ENCODE data around the gene TCF20.

The TCF20 gene

GRCh38 chr22:42277232-42277753, 6.8 kb upstream of the TCF20 start:
- H3K4me3 ChIP-seq (ENCODE audit: low read depth, low read length) = no peak overlapping the region
- no peak for DNase-seq (ENCODE audit: low read depth)
- TF ChIP-seq POLR2A (IDR thresholded peaks at IDR 0.05; ENCODE audit: extremely low read depth, insufficient read length) = no peak
- no peak for TF ChIP-seq MYC (IDR thresholded peaks at IDR 0.05; ENCODE audit: low read depth, low read length)
- no peak for TF ChIP-seq CTCF (IDR thresholded peaks at IDR 0.05; ENCODE audit: low read depth, low read length)
- TF ChIP-seq, protein P1, sequence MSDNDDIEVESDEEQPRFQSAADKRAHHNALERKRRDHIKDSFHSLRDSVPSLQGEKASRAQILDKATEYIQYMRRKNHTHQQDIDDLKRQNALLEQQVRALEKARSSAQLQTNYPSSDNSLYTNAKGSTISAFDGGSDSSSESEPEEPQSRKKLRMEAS (IDR thresholded peaks at IDR 0.05; ENCODE audit: low read depth, low read length) = no peak

DNA sequence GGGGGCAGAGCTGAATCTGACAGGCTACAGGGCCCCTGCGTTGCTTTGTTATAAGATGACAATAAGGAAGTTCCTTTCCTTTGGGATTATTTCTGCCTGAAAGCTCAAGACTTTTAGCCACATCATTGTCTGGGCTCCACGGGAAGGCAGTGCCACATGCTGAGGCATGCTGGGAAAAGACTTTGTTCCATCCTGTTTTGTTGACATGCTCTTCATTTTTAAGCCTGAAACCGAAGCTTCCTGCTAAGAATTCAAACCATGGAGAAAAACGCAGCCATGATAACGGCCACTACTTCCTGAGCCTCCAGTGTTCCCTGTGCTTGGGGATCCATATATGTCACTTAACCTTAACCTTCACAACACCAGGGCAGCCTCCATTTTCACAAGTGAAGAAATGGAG, 5.5 kb upstream of the TCF20 start:
- DNase-seq (ENCODE audit: low read depth) = no peak
- TF ChIP-seq CTCF (IDR thresholded peaks at IDR 0.05; ENCODE audit: low read depth, low read length) (no peak), POLR2A (IDR thresholded peaks at IDR 0.05; ENCODE audit: extremely low read depth, insufficient read length) (no peak), MYC (IDR thresholded peaks at IDR 0.05; ENCODE audit: low read depth, low read length) (no peak)
- TF ChIP-seq, protein P1 (IDR thresholded peaks at IDR 0.05; ENCODE audit: low read depth, low read length) = no peak
- no peak overlapping the region for H3K4me3 ChIP-seq (ENCODE audit: low read depth, low read length)

DNA sequence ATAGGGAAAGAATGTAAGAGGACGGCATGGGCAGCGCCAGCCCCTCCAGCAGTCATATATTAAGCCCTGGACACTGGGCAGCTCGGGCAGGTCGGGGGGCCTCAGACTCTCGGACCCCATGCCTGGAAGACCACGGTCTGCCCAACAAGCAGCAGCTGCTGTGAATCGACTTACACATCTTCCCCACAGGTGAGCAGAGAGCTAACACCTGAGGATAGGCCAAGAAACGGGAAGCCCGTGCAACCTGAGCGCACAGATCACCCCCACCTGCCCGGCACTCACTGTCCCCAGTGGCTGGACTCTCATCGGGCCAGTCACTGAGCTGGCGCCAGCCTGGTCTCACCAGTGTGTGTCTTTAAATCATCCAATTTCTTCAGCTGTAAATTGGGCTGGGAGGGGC, 4.7 kb upstream of the TCF20 start:
- no peak for DNase-seq (ENCODE audit: low read depth)
- TF ChIP-seq CTCF (IDR thresholded peaks at IDR 0.05; ENCODE audit: low read depth, low read length) (no peak), MYC (IDR thresholded peaks at IDR 0.05; ENCODE audit: low read depth, low read length) (no peak), POLR2A (IDR thresholded peaks at IDR 0.05; ENCODE audit: extremely low read depth, insufficient read length) (no peak)
- TF ChIP-seq, protein P1 (IDR thresholded peaks at IDR 0.05; ENCODE audit: low read depth, low read length) = no peak
- no peak overlapping the region for H3K4me3 ChIP-seq (ENCODE audit: low read depth, low read length)

DNA sequence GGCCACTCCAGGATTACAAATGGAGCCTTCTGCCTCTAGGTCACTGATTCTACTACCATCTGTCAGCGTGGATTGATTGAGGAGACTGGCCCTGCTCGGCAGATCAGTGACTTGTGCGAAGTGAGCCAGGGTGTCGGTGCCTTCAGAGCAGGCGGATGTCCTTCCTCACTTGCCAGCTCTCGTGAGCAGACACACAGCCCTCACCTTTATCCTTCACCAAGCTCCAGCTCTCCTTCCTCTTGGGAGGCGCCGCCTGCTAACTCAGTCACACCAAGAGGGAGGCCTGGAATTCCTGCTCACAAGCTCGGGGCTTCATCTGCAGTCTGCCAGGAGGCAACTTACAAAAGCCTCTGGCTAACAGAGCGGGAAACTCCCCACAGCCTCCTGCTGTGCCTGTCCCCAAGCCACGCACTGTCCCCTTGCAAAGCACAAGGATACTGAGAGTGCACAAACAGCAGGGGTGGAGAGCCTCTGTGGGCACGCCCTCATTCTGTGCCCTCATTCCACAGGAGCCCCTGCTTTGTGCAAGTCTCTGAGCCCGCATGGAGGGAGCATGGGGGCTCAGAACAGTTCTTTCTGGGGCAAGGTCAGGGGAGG, 3.5 kb upstream of the TCF20 start:
- no peak overlapping the region for H3K4me3 ChIP-seq (ENCODE audit: low read depth, low read length)
- peak; percentile 53 for DNase-seq (ENCODE audit: low read depth)
- no peak for TF ChIP-seq CTCF (IDR thresholded peaks at IDR 0.05; ENCODE audit: low read depth, low read length)
- TF ChIP-seq, protein P1 (IDR thresholded peaks at IDR 0.05; ENCODE audit: low read depth, low read length) = no peak
- no peak for TF ChIP-seq MYC (IDR thresholded peaks at IDR 0.05; ENCODE audit: low read depth, low read length)
- TF ChIP-seq POLR2A (IDR thresholded peaks at IDR 0.05; ENCODE audit: extremely low read depth, insufficient read length) = no peak

GRCh38 chr22:42272431-42272999, 2.1 kb upstream of the TCF20 start:
- no peak for DNase-seq (ENCODE audit: low read depth)
- TF ChIP-seq, protein P1 (IDR thresholded peaks at IDR 0.05; ENCODE audit: low read depth, low read length) = no peak
- no peak for TF ChIP-seq MYC (IDR thresholded peaks at IDR 0.05; ENCODE audit: low read depth, low read length)
- no peak for TF ChIP-seq CTCF (IDR thresholded peaks at IDR 0.05; ENCODE audit: low read depth, low read length)
- no peak for TF ChIP-seq POLR2A (IDR thresholded peaks at IDR 0.05; ENCODE audit: extremely low read depth, insufficient read length)

More at GRCh38 chr22:42272431-42272999, 2.1 kb upstream of the TCF20 start:
- H3K4me3 ChIP-seq (ENCODE audit: low read depth, low read length) = no peak overlapping the region
